Caco-2 (cell line): Measurements from ENCODE around the gene SLC25A29. TPM values are rescaled to one million over a fixed set of nuclear protein-coding genes. Genes with fewer than 3 reads are reported as not detected.
A peak's percentile ranks its signal among the peaks of the same experiment; 100 is the strongest.

Experiments
- BruUV-seq: library from RNA; stranded (reverse); fragments of 400-500 nt; replicated peaks from 2 replicates; lab custom pipeline; 2021; lab: Mats Ljungman, UMichigan
- CTCF ChIA-PET: fragments of 300-600 bp; sonication (Branson Sonifier 250); formaldehyde crosslinking; loops from one replicate; lab custom pipeline; 2022; ENCODE audit warnings: antibody characterized with exemption; lab: Charles Lee
- POLR2A ChIA-PET: fragments of 300-600 bp; sonication (Branson Sonifier 250); formaldehyde crosslinking; loops from one replicate; lab custom pipeline; 2022; ENCODE audit warnings: antibody characterized with exemption; lab: Charles Lee
- DNase-seq, 2 experiments: peaks; one replicate each; pipeline versions ENCODE4 v3.0.0 to v3.0.0-alpha.2; 2020 to 2022
- H3K27me3 ChIP-seq: replicated peaks from 2 replicates; pipeline ENCODE4 v1.6.0; 2011; ENCODE audit warnings: low read length; ENCODE audit not compliant: control insufficient read depth, insufficient read depth
- H3K36me3 ChIP-seq: 2 replicates; pipeline ENCODE4 v1.5.1; 2011; ENCODE audit warnings: low read length; ENCODE audit not compliant: control insufficient read depth, insufficient read depth
- H3K4me1 ChIP-seq: fragments of 250-450 bp; sonication (Bioruptor Pico); 2 replicates; pipeline ENCODE4 v1.5.1; 2020; ENCODE audit warnings: mild to moderate bottlenecking
- H3K4me3 ChIP-seq: 2 replicates; pipeline ENCODE4 v1.5.1; 2011; ENCODE audit warnings: low read depth, mild to moderate bottlenecking, control low read depth, low read length
- H3K9me3 ChIP-seq: fragments of 250-450 bp; sonication (Bioruptor Pico); 2 replicates; pipeline ENCODE4 v1.5.1; 2020; ENCODE audit warnings: mild to moderate bottlenecking, moderate library complexity
- H3K27ac Mint-ChIP-seq: one replicate; pipeline ENCODE4 v1.8.0; 2022; ENCODE audit warnings: mixed read lengths; ENCODE audit not compliant: unreplicated experiment
- H3K27me3 Mint-ChIP-seq: one replicate; pipeline ENCODE4 v1.8.0; 2022; ENCODE audit warnings: mixed read lengths; ENCODE audit not compliant: insufficient read depth, unreplicated experiment
- H3K36me3 Mint-ChIP-seq: one replicate; pipeline ENCODE4 v1.8.0; 2022; ENCODE audit warnings: mild to moderate bottlenecking, mixed read lengths; ENCODE audit not compliant: insufficient read depth, unreplicated experiment
- H3K4me1 Mint-ChIP-seq: one replicate; pipeline ENCODE4 v1.8.0; 2022; ENCODE audit warnings: low read depth, mixed read lengths; ENCODE audit not compliant: unreplicated experiment
- H3K4me3 Mint-ChIP-seq: one replicate; pipeline ENCODE4 v1.8.0; 2022; ENCODE audit warnings: mild to moderate bottlenecking, moderate library complexity, mixed read lengths; ENCODE audit not compliant: unreplicated experiment
- H3K9me3 Mint-ChIP-seq: one replicate; pipeline ENCODE4 v1.8.0; 2022; ENCODE audit warnings: mixed read lengths; ENCODE audit not compliant: unreplicated experiment
- intact Hi-C: fragments of 100-400 bp; cut with micrococcal nuclease; formaldehyde crosslinking; loops from one replicate; pipeline ENCODE4 v1.10.0; 2022; ENCODE audit not compliant: unreplicated experiment
- total RNA-seq: library from RNA; stranded (reverse); gene quantifications from 2 replicates; pipeline ENCODE4 v1.2.3, GENCODE V29; 2022
- TF ChIP-seq, protein P1 (sequence below), 2 experiments: fragments of 200-600 bp in 1 of 2; IDR thresholded peaks; 1 replicate in 1 of 2; 2 replicates in 1 of 2; pipeline versions ENCODE4 v1.5.1 to v1.8.0; 2011 to 2022; ENCODE audit warnings: antibody characterized with exemption in 1 of 2, control low read depth in 1 of 2, inconsistent platforms in 1 of 2, low read depth in 1 of 2, low read length in 1 of 2, mild to moderate bottlenecking in 1 of 2, moderate library complexity in 1 of 2; ENCODE audit not compliant: insufficient read depth in 1 of 2, severe bottlenecking in 1 of 2, unreplicated experiment in 1 of 2

SLC25A29 gene
- total RNA-seq, 1 experiment from 2014 or later: 28.5 TPM

DNA sequence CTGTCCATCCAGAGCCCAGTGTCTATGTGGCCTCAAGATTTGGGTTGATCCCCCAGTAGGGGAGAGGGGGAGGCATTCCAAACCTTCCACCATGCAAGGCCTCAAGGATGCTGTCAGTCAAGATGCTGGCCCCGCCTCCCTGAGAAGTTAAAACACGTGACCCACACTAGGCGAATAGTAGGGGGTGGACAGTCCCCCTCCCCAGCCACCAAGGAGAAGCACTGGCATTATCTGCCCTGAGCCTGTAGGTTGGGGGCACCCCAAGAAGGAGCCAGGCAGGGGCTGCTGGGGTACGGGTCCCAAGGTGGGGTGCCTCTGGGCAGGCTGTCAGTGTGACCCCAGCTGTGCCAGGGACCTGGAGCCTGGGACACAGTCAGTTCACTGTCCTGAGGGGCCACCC is 2.3 kb downstream of the SLC25A29 start:
- peaks cover 14% of the 10 kb centered on the region; the same call in 1 of the 2 replicates for H3K4me1 ChIP-seq
- POLR2A ChIA-PET: no interaction called here
- no peak overlapping the region for H3K4me3 Mint-ChIP-seq
- peaks cover 15% of the 10 kb centered on the region for H3K4me1 Mint-ChIP-seq
- no peaks in the 10 kb centered on the region for H3K9me3 ChIP-seq
- no peak overlapping the region for H3K4me3 ChIP-seq
- intact Hi-C loops: loop anchor here (1.0 kb wide), 1 partner anchor 73 kb away; no protein-coding TSS in a partner anchor
- DNase-seq: no peak
- TF ChIP-seq, protein P1, sequence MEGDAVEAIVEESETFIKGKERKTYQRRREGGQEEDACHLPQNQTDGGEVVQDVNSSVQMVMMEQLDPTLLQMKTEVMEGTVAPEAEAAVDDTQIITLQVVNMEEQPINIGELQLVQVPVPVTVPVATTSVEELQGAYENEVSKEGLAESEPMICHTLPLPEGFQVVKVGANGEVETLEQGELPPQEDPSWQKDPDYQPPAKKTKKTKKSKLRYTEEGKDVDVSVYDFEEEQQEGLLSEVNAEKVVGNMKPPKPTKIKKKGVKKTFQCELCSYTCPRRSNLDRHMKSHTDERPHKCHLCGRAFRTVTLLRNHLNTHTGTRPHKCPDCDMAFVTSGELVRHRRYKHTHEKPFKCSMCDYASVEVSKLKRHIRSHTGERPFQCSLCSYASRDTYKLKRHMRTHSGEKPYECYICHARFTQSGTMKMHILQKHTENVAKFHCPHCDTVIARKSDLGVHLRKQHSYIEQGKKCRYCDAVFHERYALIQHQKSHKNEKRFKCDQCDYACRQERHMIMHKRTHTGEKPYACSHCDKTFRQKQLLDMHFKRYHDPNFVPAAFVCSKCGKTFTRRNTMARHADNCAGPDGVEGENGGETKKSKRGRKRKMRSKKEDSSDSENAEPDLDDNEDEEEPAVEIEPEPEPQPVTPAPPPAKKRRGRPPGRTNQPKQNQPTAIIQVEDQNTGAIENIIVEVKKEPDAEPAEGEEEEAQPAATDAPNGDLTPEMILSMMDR (IDR thresholded peaks at IDR 0.05; ENCODE audit: insufficient read depth in 1 of 2, low read depth in 1 of 2, low read length in 1 of 2, severe bottlenecking in 1 of 2, unreplicated experiment in 1 of 2): no peak
- no peaks in the 10 kb centered on the region for H3K9me3 Mint-ChIP-seq
- H3K27me3 Mint-ChIP-seq: no peaks in the 10 kb centered on the region
- no peaks in the 10 kb centered on the region for H3K36me3 Mint-ChIP-seq
- H3K36me3 ChIP-seq: no peaks in the 10 kb centered on the region
- H3K27ac Mint-ChIP-seq: no peak overlapping the region
- CTCF ChIA-PET: no interaction called here
- no peaks in the 10 kb centered on the region for H3K27me3 ChIP-seq
- no TSS peak for BruUV-seq

DNA sequence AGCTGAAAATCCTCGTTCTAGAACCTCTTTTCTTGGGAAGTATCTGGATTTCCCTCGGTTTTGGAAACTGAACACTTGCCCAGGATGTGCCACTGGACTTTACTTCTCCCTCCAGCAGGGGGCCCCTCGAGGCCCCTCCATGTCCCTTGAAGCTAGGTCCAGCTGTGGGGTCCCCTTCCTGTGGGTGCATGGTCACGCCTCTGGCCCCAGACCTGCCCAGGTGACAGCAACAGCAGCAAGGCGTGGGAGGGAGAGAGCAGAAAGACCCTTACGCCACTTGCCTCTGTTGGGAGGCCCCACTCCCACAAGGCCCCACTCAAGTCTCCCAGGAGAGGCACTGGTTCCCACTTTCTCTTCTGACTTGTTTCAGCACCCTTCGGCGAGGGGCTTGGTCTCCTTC is 3.1 kb downstream of the SLC25A29 start:
- CTCF ChIA-PET: interaction anchor here (0.7 to 1.0 kb wide), 4 partner anchors 13 to 95 kb away, joined by 3 to 10 read pairs (median 4); no protein-coding TSS in a partner anchor
- Histone ChIP-seq H3K9me3 (no peaks in the 10 kb centered on the region), H3K4me1 (peaks cover 14% of the 10 kb centered on the region; the same call in 1 of the 2 replicates), H3K27me3 (no peaks in the 10 kb centered on the region), H3K4me3 (no peak overlapping the region), H3K36me3 (no peaks in the 10 kb centered on the region)
- POLR2A ChIA-PET: no interaction called here
- H3K36me3 Mint-ChIP-seq: peaks cover under 1% of the 10 kb centered on the region
- H3K4me3 Mint-ChIP-seq: no peak overlapping the region
- intact Hi-C loops: loop anchor here (1.0 kb wide), 1 partner anchor 74 kb away; no protein-coding TSS in a partner anchor
- DNase-seq: no peak
- no peaks in the 10 kb centered on the region for H3K9me3 Mint-ChIP-seq
- H3K27ac Mint-ChIP-seq: no peak overlapping the region
- peaks cover 15% of the 10 kb centered on the region for H3K4me1 Mint-ChIP-seq
- H3K27me3 Mint-ChIP-seq: no peaks in the 10 kb centered on the region
- TF ChIP-seq, protein P1 (IDR thresholded peaks at IDR 0.05; ENCODE audit: insufficient read depth in 1 of 2, low read depth in 1 of 2, low read length in 1 of 2, severe bottlenecking in 1 of 2, unreplicated experiment in 1 of 2): peak; percentile 48 to 59
- BruUV-seq: no TSS peak

DNA sequence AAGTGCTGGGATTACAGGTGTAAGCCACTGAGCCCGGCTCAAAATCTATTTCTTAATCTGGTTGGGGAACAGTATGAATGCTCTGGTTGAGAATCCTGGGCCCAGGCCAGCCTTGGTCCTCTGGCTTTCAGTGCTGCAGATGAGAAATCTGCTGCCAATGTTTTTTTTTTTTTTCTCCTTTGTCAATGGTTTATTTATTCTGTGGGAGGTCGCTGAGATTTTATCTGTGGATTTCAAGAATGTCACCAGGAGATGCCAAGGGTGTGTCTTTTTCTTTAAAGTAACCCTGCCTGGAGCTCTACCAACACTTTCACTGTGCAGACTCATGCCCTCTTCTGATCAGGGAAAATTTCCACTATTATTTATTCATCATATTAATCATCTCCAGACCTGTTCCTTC is 3.6 kb downstream of the SLC25A29 start:
- Mint-ChIP-seq H3K4me1 (peaks cover 15% of the 10 kb centered on the region), H3K27ac (no peak overlapping the region), H3K4me3 (no peak overlapping the region), H3K27me3 (no peaks in the 10 kb centered on the region), H3K9me3 (no peaks in the 10 kb centered on the region), H3K36me3 (peaks cover 4% of the 10 kb centered on the region)
- intact Hi-C loops: loop anchor here (1.0 kb wide), 1 partner anchor 75 kb away; no protein-coding TSS in a partner anchor
- POLR2A ChIA-PET: no interaction called here
- Histone ChIP-seq H3K4me1 (peaks cover 12% of the 10 kb centered on the region; the same call in 1 of the 2 replicates), H3K9me3 (no peaks in the 10 kb centered on the region), H3K36me3 (no peaks in the 10 kb centered on the region), H3K27me3 (no peaks in the 10 kb centered on the region), H3K4me3 (no peak overlapping the region)
- CTCF ChIA-PET: interaction anchor here (0.7 to 1.0 kb wide), 5 partner anchors 12 to 322 kb away, joined by 3 to 10 read pairs (median 3); no protein-coding TSS in a partner anchor
- no peak for DNase-seq
- no TSS peak for BruUV-seq
- TF ChIP-seq, protein P1 (IDR thresholded peaks at IDR 0.05; ENCODE audit: insufficient read depth in 1 of 2, low read depth in 1 of 2, low read length in 1 of 2, severe bottlenecking in 1 of 2, unreplicated experiment in 1 of 2): no peak
